SK-N-SH treated with all-trans-retinoic acid at 6 μM for 48 hours (cell line): ENCODE measurements around the gene DHX34.

Experiments used
- ATAC-seq: fragments of 200-7000 bp; cut with Tn5 transposase; 3 replicates; pipeline ENCODE4 v1.9.1; 2020; ENCODE audit warnings: mild to moderate bottlenecking, moderate library complexity
- BACH2 ChIP-seq: fragments of 250-450 bp; sonication (Bioruptor Pico); IDR thresholded peaks from 2 replicates; pipeline ENCODE4 v1.9.0; 2021; ENCODE audit warnings: mild to moderate bottlenecking, borderline replicate concordance
- ESRRG ChIP-seq: fragments of 250-450 bp; sonication (Bioruptor Pico); IDR thresholded peaks from 2 replicates; pipeline ENCODE4 v1.6.1; 2021; ENCODE audit warnings: mild to moderate bottlenecking
- GLIS3 ChIP-seq: fragments of 250-450 bp; sonication (Bioruptor Pico); IDR thresholded peaks from 2 replicates; pipeline ENCODE4 v1.5.0; 2020; ENCODE audit warnings: mild to moderate bottlenecking, moderate library complexity
- ISL1 ChIP-seq: fragments of 250-450 bp; sonication (Bioruptor Pico); IDR thresholded peaks from 2 replicates; pipeline ENCODE4 v2.1.2; 2022; ENCODE audit warnings: mild to moderate bottlenecking, moderate library complexity
- OSR1 ChIP-seq: fragments of 250-450 bp; sonication (Bioruptor Pico); IDR thresholded peaks from 2 replicates; pipeline ENCODE4 v1.8.0; 2022; ENCODE audit warnings: moderate library complexity, mild to moderate bottlenecking, inconsistent platforms
- PPARA ChIP-seq: fragments of 250-450 bp; sonication (Bioruptor Pico); IDR thresholded peaks from 2 replicates; pipeline ENCODE4 v1.5.0; 2020; ENCODE audit warnings: mild to moderate bottlenecking, borderline replicate concordance
- RARB ChIP-seq: fragments of 250-450 bp; sonication (Bioruptor Pico); IDR thresholded peaks from 2 replicates; pipeline ENCODE4 v1.8.0; 2021; ENCODE audit warnings: mild to moderate bottlenecking, moderate library complexity
- SNAI2 ChIP-seq: fragments of 250-450 bp; sonication (Bioruptor Pico); IDR thresholded peaks from 2 replicates; pipeline ENCODE4 v1.5.0; 2020; ENCODE audit warnings: mild to moderate bottlenecking, moderate library complexity
- ZFP3 ChIP-seq: fragments of 250-450 bp; sonication (Bioruptor Pico); IDR thresholded peaks from 2 replicates; pipeline ENCODE4 v1.5.0; 2020; ENCODE audit warnings: mild to moderate bottlenecking, moderate library complexity
- ZFP30 ChIP-seq: fragments of 450-650 bp; formaldehyde crosslinking; IDR thresholded peaks from 2 replicates; pipeline ENCODE4 v1.5.0; 2022; ENCODE audit warnings: mild to moderate bottlenecking, moderate library complexity
- ZNF565 ChIP-seq: fragments of 450-650 bp; formaldehyde crosslinking; conservative IDR thresholded peaks from 2 replicates; pipeline ENCODE4 v1.5.0; 2020; ENCODE audit warnings: low read depth, mild to moderate bottlenecking, moderate library complexity
- ZNF70 ChIP-seq: fragments of 450-650 bp; formaldehyde crosslinking; IDR thresholded peaks from 2 replicates; pipeline ENCODE4 v1.5.0; 2020; ENCODE audit warnings: mild to moderate bottlenecking, moderate library complexity
- ZNF8 ChIP-seq: fragments of 450-650 bp; formaldehyde crosslinking; IDR thresholded peaks from 2 replicates; pipeline ENCODE4 v1.5.0; 2020; ENCODE audit warnings: mild to moderate bottlenecking, moderate library complexity
- TF ChIP-seq, protein P1 (sequence below): fragments of 250-450 bp; sonication (Bioruptor Pico); IDR thresholded peaks from 2 replicates; pipeline ENCODE4 v1.5.1; 2021; ENCODE audit warnings: mild to moderate bottlenecking, moderate library complexity
- TF ChIP-seq, protein P2 (sequence below): fragments of 250-450 bp; sonication (Bioruptor Pico); IDR thresholded peaks from 2 replicates; pipeline ENCODE4 v1.8.0; 2020; ENCODE audit warnings: mild to moderate bottlenecking, moderate library complexity, borderline replicate concordance
- TF ChIP-seq, protein P3 (sequence below): fragments of 250-450 bp; sonication (Bioruptor Pico); IDR thresholded peaks from 2 replicates; pipeline ENCODE4 v1.5.0; 2020; ENCODE audit warnings: mild to moderate bottlenecking, moderate library complexity
- TF ChIP-seq, protein P4 (sequence below): fragments of 250-450 bp; sonication (Bioruptor Pico); IDR thresholded peaks from 2 replicates; pipeline ENCODE4 v1.5.1; 2020; ENCODE audit warnings: low read depth, mild to moderate bottlenecking, moderate library complexity
- TF ChIP-seq, protein P5 (sequence below): fragments of 250-450 bp; sonication (Bioruptor Pico); IDR thresholded peaks from 2 replicates; pipeline ENCODE4 v1.8.0; 2021; ENCODE audit warnings: low read depth, mild to moderate bottlenecking, moderate library complexity, borderline replicate concordance

DHX34 gene

GRCh38 chr19:47405854-47406417, 56.8 kb downstream of the DHX34 start:
- TF ChIP-seq, protein P1, sequence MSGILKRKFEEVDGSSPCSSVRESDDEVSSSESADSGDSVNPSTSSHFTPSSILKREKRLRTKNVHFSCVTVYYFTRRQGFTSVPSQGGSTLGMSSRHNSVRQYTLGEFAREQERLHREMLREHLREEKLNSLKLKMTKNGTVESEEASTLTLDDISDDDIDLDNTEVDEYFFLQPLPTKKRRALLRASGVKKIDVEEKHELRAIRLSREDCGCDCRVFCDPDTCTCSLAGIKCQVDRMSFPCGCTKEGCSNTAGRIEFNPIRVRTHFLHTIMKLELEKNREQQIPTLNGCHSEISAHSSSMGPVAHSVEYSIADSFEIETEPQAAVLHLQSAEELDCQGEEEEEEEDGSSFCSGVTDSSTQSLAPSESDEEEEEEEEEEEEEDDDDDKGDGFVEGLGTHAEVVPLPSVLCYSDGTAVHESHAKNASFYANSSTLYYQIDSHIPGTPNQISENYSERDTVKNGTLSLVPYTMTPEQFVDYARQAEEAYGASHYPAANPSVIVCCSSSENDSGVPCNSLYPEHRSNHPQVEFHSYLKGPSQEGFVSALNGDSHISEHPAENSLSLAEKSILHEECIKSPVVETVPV (CRISPR knock-in tag), result no peak
- TF ChIP-seq OSR1 (CRISPR knock-in tag) (no peak), BACH2 (no peak)
- TF ChIP-seq, protein P2, sequence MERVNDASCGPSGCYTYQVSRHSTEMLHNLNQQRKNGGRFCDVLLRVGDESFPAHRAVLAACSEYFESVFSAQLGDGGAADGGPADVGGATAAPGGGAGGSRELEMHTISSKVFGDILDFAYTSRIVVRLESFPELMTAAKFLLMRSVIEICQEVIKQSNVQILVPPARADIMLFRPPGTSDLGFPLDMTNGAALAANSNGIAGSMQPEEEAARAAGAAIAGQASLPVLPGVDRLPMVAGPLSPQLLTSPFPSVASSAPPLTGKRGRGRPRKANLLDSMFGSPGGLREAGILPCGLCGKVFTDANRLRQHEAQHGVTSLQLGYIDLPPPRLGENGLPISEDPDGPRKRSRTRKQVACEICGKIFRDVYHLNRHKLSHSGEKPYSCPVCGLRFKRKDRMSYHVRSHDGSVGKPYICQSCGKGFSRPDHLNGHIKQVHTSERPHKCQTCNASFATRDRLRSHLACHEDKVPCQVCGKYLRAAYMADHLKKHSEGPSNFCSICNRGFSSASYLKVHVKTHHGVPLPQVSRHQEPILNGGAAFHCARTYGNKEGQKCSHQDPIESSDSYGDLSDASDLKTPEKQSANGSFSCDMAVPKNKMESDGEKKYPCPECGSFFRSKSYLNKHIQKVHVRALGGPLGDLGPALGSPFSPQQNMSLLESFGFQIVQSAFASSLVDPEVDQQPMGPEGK (CRISPR knock-in tag), result no peak

GRCh38 chr19:47406711-47407416, 57.7 kb downstream of the DHX34 start:
- ATAC-seq, result no peak

More at GRCh38 chr19:47405854-47406417, 56.8 kb downstream of the DHX34 start:
- no peak for ATAC-seq

GRCh38 chr19:47407417-47407774, 58.3 kb downstream of the DHX34 start:
- TF ChIP-seq ESRRG (CRISPR knock-in tag) (no peak), ISL1 (CRISPR knock-in tag) (no peak), PPARA (CRISPR knock-in tag) (no peak), ZNF70 (CRISPR knock-in tag) (no peak), SNAI2 (CRISPR knock-in tag) (no peak), ZFP3 (no peak), ZFP30 (CRISPR knock-in tag) (no peak), BACH2 (no peak), ZNF565 (CRISPR knock-in tag) (no peak), ZNF8 (CRISPR knock-in tag) (no peak), RARB (CRISPR knock-in tag) (no peak), GLIS3 (CRISPR knock-in tag) (no peak)
- TF ChIP-seq, protein P3, sequence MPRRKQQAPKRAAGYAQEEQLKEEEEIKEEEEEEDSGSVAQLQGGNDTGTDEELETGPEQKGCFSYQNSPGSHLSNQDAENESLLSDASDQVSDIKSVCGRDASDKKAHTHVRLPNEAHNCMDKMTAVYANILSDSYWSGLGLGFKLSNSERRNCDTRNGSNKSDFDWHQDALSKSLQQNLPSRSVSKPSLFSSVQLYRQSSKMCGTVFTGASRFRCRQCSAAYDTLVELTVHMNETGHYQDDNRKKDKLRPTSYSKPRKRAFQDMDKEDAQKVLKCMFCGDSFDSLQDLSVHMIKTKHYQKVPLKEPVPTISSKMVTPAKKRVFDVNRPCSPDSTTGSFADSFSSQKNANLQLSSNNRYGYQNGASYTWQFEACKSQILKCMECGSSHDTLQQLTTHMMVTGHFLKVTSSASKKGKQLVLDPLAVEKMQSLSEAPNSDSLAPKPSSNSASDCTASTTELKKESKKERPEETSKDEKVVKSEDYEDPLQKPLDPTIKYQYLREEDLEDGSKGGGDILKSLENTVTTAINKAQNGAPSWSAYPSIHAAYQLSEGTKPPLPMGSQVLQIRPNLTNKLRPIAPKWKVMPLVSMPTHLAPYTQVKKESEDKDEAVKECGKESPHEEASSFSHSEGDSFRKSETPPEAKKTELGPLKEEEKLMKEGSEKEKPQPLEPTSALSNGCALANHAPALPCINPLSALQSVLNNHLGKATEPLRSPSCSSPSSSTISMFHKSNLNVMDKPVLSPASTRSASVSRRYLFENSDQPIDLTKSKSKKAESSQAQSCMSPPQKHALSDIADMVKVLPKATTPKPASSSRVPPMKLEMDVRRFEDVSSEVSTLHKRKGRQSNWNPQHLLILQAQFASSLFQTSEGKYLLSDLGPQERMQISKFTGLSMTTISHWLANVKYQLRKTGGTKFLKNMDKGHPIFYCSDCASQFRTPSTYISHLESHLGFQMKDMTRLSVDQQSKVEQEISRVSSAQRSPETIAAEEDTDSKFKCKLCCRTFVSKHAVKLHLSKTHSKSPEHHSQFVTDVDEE (CRISPR knock-in tag), result no peak
- TF ChIP-seq, protein P4, sequence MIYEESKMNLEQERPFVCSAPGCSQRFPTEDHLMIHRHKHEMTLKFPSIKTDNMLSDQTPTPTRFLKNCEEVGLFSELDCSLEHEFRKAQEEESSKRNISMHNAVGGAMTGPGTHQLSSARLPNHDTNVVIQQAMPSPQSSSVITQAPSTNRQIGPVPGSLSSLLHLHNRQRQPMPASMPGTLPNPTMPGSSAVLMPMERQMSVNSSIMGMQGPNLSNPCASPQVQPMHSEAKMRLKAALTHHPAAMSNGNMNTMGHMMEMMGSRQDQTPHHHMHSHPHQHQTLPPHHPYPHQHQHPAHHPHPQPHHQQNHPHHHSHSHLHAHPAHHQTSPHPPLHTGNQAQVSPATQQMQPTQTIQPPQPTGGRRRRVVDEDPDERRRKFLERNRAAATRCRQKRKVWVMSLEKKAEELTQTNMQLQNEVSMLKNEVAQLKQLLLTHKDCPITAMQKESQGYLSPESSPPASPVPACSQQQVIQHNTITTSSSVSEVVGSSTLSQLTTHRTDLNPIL (CRISPR knock-in tag), result no peak
- TF ChIP-seq, protein P2 (CRISPR knock-in tag), result no peak
- TF ChIP-seq, protein P1 (CRISPR knock-in tag), result no peak
- ATAC-seq, result no peak

More at GRCh38 chr19:47406711-47407416, 57.7 kb downstream of the DHX34 start:
- TF ChIP-seq, protein P5, sequence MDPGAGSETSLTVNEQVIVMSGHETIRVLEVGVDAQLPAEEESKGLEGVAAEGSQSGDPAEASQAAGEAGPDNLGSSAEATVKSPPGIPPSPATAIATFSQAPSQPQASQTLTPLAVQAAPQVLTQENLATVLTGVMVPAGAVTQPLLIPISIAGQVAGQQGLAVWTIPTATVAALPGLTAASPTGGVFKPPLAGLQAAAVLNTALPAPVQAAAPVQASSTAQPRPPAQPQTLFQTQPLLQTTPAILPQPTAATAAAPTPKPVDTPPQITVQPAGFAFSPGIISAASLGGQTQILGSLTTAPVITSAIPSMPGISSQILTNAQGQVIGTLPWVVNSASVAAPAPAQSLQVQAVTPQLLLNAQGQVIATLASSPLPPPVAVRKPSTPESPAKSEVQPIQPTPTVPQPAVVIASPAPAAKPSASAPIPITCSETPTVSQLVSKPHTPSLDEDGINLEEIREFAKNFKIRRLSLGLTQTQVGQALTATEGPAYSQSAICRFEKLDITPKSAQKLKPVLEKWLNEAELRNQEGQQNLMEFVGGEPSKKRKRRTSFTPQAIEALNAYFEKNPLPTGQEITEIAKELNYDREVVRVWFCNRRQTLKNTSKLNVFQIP (CRISPR knock-in tag), result no peak
- no peak for TF ChIP-seq ZNF8 (CRISPR knock-in tag)
